ENCODE measurements around the gene ODAPH.

Gene ODAPH

GRCh38 chr4:75545526-75545925 lies 10.3 kb upstream of the ODAPH start:
- no peak overlapping the region for H3K4me3 ChIP-seq (ENCODE audit: low read depth, low read length)
- TF ChIP-seq CTCF (IDR thresholded peaks at IDR 0.05; ENCODE audit: low read depth, low read length) (no peak), MYC (IDR thresholded peaks at IDR 0.05; ENCODE audit: low read depth, low read length) (no peak), POLR2A (IDR thresholded peaks at IDR 0.05; ENCODE audit: extremely low read depth, insufficient read length) (no peak), MAX (IDR thresholded peaks at IDR 0.05; ENCODE audit: low read depth, low read length) (no peak)
- DNase-seq (ENCODE audit: low read depth) = no peak

GRCh38 chr4:75547647-75548387 lies 8.0 kb upstream of the ODAPH start:
- H3K4me3 ChIP-seq (ENCODE audit: low read depth, low read length) = no peak overlapping the region
- no peak for TF ChIP-seq MYC (IDR thresholded peaks at IDR 0.05; ENCODE audit: low read depth, low read length)
- DNase-seq (ENCODE audit: low read depth) = peak; percentile 28

- H3K4me3 ChIP-seq (ENCODE audit: low read depth, low read length) = no peak overlapping the region
- TF ChIP-seq MAX (IDR thresholded peaks at IDR 0.05; ENCODE audit: low read depth, low read length) (no peak), MYC (IDR thresholded peaks at IDR 0.05; ENCODE audit: low read depth, low read length) (no peak), CTCF (IDR thresholded peaks at IDR 0.05; ENCODE audit: low read depth, low read length) (no peak), POLR2A (IDR thresholded peaks at IDR 0.05; ENCODE audit: extremely low read depth, insufficient read length) (no peak)
- DNase-seq (ENCODE audit: low read depth) = no peak
These were observed 6.8 kb upstream of the ODAPH start for GRCh38 chr4:75549019-75549418.

GRCh38 chr4:75552452-75552851 lies 3.4 kb upstream of the ODAPH start:
- no peak for DNase-seq (ENCODE audit: low read depth)
- H3K4me3 ChIP-seq (ENCODE audit: low read depth, low read length) = no peak overlapping the region
- TF ChIP-seq MAX (IDR thresholded peaks at IDR 0.05; ENCODE audit: low read depth, low read length) = no peak
- no peak for TF ChIP-seq POLR2A (IDR thresholded peaks at IDR 0.05; ENCODE audit: extremely low read depth, insufficient read length)
- no peak for TF ChIP-seq MYC (IDR thresholded peaks at IDR 0.05; ENCODE audit: low read depth, low read length)
- TF ChIP-seq CTCF (IDR thresholded peaks at IDR 0.05; ENCODE audit: low read depth, low read length) = no peak

GRCh38 chr4:75557696-75558095 lies 1.8 kb downstream of the ODAPH start:
- DNase-seq (ENCODE audit: low read depth) = no peak
- H3K4me3 ChIP-seq (ENCODE audit: low read depth, low read length) = no peak overlapping the region
- TF ChIP-seq POLR2A (IDR thresholded peaks at IDR 0.05; ENCODE audit: extremely low read depth, insufficient read length) (no peak), MAX (IDR thresholded peaks at IDR 0.05; ENCODE audit: low read depth, low read length) (no peak), CTCF (IDR thresholded peaks at IDR 0.05; ENCODE audit: low read depth, low read length) (no peak), MYC (IDR thresholded peaks at IDR 0.05; ENCODE audit: low read depth, low read length) (no peak)

- no peak overlapping the region for H3K4me3 ChIP-seq (ENCODE audit: low read depth, low read length)
- DNase-seq (ENCODE audit: low read depth) = no peak
- no peak for TF ChIP-seq CTCF (IDR thresholded peaks at IDR 0.05; ENCODE audit: low read depth, low read length)
- no peak for TF ChIP-seq MYC (IDR thresholded peaks at IDR 0.05; ENCODE audit: low read depth, low read length)
- TF ChIP-seq MAX (IDR thresholded peaks at IDR 0.05; ENCODE audit: low read depth, low read length) = no peak
- no peak for TF ChIP-seq POLR2A (IDR thresholded peaks at IDR 0.05; ENCODE audit: extremely low read depth, insufficient read length)
These were observed 5.9 kb downstream of the ODAPH start for GRCh38 chr4:75561789-75562188.
